GM12872 (cell line): ENCODE measurements around the gene SERPINB3.
"Not testable (repeated sequence)": the region's sequence is repeated elsewhere in the genome, so short reads cannot be mapped to it uniquely, and the experiment has no call there.

Experiments
- CTCF ChIP-seq: IDR thresholded peaks from 3 replicates; pipeline ENCODE4 v1.5.1; 2011; ENCODE audit warnings: low read depth, mild to moderate bottlenecking, low read length, moderate library complexity; ENCODE audit not compliant: insufficient read depth

The SERPINB3 gene

GRCh38 chr18:63661750-63662149, at the start of gene SERPINB3:
SERPINB3 (minus strand) TSS chr18:63661893; CDS start chr18:63661216, 677 bp downstream.
- not testable (repeated sequence) for TF ChIP-seq CTCF

- TF ChIP-seq CTCF = no peak
Measured at GRCh38 chr18:63708650-63709049, 47.0 kb upstream of the SERPINB3 start.

GRCh38 chr18:63707816-63708215, 46.1 kb upstream of the SERPINB3 start:
- no peak for TF ChIP-seq CTCF

- TF ChIP-seq CTCF = no peak
Measured at GRCh38 chr18:63705401-63705800, 43.7 kb upstream of the SERPINB3 start.

- TF ChIP-seq CTCF = no peak
Measured at GRCh38 chr18:63702660-63703059, 41.0 kb upstream of the SERPINB3 start, which contains the start of gene SERPINB11. SERPINB11 (plus strand) TSS chr18:63702960; CDS start chr18:63710194, 7,234 bp downstream.

- no peak for TF ChIP-seq CTCF
Measured at GRCh38 chr18:63701952-63702351, 40.3 kb upstream of the SERPINB3 start.

- TF ChIP-seq CTCF = no peak
Measured at GRCh38 chr18:63700501-63700900, 38.8 kb upstream of the SERPINB3 start.
